HG02642 (cell line): Measurements from ENCODE around the gene TMEM135.
"Not testable (repeated sequence)": the region's sequence is repeated elsewhere in the genome, so short reads cannot be mapped to it uniquely, and the experiment has no call there.

Experiments used
- ATAC-seq: cut with Tn5 transposase; IDR thresholded peaks from one replicate; pipeline ENCODE4 v1.9.1; 2021; ENCODE audit warnings: mild to moderate bottlenecking; ENCODE audit not compliant: unreplicated experiment, poor library complexity

Gene TMEM135

GRCh38 chr11:87239001-87239400 lies 201.3 kb downstream of the TMEM135 start:
- ATAC-seq = no peak

GRCh38 chr11:87239531-87239930 lies 201.8 kb downstream of the TMEM135 start:
- ATAC-seq = no peak

DNA sequence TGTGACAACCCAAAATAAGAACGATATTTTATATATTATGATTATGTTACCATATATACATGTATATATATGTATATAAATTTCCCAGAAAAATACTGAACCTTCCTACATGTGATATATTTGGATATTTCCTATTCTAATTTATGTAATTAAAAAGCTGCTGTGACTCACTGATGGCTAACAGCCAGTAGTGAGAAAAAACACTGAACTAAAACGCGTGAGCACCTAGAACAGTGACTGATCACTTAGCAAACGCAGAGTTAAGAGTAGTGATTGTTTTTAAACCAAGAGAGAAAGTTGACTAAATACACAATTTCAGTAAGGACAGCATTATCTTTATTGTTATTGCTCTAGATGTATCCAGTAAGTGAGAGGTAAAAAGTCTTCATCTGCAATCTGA lies 213.8 kb downstream of the TMEM135 start:
- no peak for ATAC-seq

DNA sequence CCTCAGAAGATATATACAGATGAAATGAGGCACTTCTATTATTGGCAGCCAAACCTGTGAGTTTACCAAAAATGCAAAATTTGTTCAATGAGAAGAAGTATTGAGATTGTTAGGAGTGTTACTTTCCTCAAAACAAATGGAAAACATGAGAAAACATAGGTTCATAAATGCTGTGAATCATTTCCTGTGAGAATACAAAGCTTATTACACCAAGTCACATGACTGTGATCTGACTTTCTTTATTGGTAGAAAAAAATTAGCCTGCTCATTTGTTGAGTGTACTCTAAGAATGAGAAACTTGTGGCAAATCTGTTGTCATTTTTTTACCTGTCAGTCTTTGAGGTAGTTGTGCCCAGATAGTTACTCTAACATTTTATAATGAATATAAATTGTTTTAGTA lies 215.1 kb downstream of the TMEM135 start:
- ATAC-seq = no peak

DNA sequence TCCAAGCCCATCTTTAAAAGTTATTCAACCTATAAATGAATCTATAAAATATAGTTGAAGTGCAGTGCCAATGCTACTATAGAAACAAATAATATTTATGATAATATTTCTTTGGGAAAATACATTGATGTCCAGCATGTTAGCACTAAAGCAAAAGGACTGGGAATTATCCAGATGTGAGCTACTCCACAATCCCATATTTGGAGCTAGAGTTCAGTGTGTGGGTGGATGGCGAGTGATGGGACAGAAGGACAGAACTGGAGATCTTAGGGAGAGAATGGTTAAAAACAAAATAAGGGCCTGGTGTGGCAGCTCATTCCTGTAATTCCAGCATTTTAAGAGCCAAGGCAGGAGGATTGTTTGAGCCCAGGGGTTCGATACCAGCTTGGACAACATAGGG lies 216.8 kb downstream of the TMEM135 start:
- ATAC-seq = no peak

- no peak for ATAC-seq
Measured at GRCh38 chr11:87255589-87255988, 217.9 kb downstream of the TMEM135 start.

DNA sequence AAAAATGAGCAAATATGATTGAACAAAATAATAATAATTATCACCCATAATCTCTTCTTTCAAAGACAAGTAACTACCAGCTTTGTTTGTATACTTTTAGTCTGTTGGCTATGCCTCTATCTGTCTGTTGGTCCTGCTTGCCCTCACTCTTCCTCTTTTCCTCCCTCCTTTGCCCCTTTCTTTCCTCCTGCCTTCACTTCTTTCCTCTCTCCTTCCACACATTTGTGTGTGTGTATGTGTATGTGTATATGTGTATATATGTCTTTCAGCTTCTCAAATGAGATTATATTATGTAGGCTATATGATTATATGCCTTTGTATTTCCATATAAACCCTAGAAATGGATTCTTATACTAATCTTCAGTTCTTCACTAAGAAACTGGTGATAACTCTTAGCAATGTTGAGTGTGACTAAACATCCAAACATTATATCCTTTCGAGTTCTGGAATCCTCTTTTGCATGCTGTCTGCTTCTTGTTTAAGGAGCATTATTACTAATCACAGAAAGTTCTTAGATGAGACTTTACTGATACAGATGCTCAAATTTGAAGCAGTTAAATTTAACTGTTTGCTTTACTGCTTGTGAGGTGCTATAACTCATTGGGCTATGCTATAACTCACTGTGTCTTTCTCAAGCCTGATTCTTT lies 219.1 kb downstream of the TMEM135 start:
- no peak for ATAC-seq

GRCh38 chr11:87258171-87258833 lies 220.6 kb downstream of the TMEM135 start:
- no peak for ATAC-seq

- ATAC-seq = no peak
Measured at GRCh38 chr11:87259736-87260135, 222.0 kb downstream of the TMEM135 start.

DNA sequence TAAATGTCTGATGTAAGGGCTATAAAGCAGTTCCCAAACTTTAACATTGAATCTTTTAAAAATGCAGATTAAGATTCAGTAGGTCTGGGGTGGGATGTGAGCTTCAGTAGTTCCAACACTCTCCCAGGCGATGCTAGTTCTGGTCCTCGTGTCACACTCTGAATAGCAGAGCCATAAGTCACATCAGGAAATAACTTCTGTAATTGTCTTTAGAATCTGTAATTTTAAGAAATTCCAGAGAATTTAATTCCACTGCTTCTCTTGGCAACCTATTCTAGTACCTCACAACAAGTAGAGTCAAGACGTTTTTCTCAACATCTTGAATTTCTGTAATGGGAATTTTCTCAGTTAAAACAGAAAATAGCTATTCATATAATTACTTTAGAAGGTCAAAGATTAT lies 223.1 kb downstream of the TMEM135 start:
- ATAC-seq = no peak

GRCh38 chr11:87263264-87263838 lies 225.6 kb downstream of the TMEM135 start:
- no peak for ATAC-seq

DNA sequence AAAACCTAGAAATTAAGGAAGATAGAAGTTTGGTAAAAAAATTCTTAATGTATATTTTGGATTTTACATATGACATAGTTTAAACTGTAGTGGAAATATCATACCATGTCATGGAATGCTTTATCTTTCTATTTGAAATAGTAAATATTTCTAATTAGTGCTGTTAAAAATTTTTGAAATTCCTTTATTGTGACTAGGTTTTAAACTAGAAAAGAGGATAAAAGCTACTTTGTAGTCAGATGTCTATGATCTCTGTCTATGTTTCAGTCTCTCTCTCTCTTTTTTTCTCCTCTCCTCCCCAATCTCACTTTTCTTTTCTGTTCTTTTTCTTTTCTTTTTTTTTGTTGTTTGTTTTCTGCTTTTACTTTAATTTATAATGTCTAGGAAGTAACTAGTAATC lies 226.2 kb downstream of the TMEM135 start:
- no peak for ATAC-seq

GRCh38 chr11:87265132-87265531 lies 227.4 kb downstream of the TMEM135 start:
- no peak for ATAC-seq

- no peak for ATAC-seq
Measured at GRCh38 chr11:87265979-87266378, 228.2 kb downstream of the TMEM135 start.

GRCh38 chr11:87266751-87267150 lies 229.0 kb downstream of the TMEM135 start:
- no peak for ATAC-seq

DNA sequence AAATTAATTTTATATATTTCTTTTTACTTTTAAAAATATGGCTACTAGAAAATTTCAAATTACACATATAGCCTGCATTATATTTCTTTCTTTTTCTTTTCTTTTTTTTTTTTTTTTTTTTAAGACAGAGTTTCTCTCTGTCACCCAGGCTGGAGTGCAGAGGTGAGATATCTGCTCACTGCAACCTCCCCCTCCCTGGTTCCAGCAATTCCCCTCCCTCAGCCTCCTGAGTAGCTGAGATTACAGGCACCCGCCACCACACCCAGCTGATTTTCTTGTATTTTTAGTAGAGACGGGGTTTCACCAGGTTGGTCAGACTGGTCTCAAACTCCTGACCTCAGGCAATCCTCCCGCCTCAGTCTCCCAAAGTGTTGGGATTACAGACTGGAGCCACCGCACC lies 234.2 kb downstream of the TMEM135 start:
- not testable (repeated sequence) for ATAC-seq

DNA sequence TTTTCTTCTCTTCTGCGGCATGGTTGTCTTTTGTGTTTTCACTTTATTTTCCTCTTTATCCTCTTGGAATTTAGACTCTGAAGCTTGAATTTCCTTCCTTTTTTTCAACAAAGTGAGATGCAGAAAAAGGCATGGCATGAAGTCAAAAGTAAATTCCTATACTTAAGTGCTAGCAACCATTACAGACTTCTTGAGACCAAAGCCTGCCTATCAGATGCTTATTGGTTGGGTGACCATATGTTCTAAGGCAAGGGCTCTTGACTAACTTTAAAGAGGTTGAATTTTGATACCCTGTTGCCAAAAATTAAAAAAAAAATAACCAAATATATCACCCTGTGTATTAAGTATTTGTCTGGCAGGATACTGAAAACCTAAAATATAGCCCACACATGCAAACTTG lies 237.4 kb downstream of the TMEM135 start:
- no peak for ATAC-seq

- ATAC-seq = no peak
Measured at GRCh38 chr11:87280143-87280542, 242.4 kb downstream of the TMEM135 start.

- no peak for ATAC-seq
Measured at GRCh38 chr11:87281496-87281895, 243.8 kb downstream of the TMEM135 start.

GRCh38 chr11:87284306-87284705 lies 246.6 kb downstream of the TMEM135 start:
- ATAC-seq = no peak

DNA sequence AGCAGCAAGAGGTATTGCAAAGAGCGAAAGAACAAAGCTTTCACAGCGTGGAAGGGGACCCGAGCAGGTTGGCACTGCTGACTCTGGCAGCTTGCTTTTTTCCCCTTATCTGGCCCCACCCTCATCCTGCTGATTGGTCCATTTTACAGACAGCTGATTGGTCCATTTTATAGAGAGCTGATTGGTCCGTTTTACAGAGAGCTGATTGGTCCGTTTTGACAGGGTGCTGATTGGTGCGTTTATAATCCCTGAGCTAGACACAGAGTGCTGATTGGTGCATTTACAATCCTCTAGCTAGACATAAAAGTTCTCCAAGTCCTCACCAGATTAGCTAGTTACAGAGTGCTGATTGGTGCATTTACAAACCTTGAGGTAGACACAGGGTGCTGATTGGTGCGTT lies 247.9 kb downstream of the TMEM135 start:
- ATAC-seq = not testable (repeated sequence)

GRCh38 chr11:87286338-87286737 lies 248.6 kb downstream of the TMEM135 start:
- no peak for ATAC-seq
